Measurements from ENCODE around the gene UAP1L1.

The UAP1L1 gene

GRCh38 chr9:137082925-137083290, 5.6 kb downstream of the UAP1L1 start:
- no peak for TF ChIP-seq CTCF (IDR thresholded peaks at IDR 0.05; ENCODE audit: low read depth, low read length)
- no peak overlapping the region for H3K4me3 ChIP-seq (replicated peaks in 1 of 2; ENCODE audit: low read depth in 2 of 2, low read length in 2 of 2)

DNA sequence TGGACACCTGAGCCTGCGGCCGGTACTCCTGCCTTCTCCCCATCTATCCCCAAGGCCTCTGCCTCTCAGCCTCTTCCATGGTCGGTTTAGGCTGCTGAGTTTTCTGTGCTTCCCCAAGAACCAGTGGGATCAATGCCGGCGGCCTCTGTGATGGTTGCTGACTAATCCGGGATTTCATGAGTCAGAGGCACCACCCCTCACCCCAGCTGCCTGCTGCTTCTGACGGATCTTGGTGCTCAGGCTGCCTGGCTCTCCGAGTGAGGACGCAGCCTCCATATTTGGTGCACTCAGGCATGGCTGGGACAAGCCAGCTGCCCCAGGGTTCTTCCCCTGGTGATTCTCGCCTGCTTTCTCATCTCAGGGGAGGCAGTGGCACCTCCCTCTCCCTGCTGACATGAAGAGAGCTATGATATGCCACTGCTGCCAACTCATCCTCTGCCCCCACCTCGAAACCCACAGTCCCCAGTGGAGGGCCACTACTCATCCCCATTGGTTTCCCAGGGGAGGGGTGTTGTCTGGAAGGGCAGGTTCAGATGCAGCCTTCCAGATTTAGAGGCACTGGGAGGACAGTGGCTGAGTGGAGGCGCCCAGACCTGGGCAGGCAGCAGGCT, 6.2 kb downstream of the UAP1L1 start:
- no peak for TF ChIP-seq CTCF (IDR thresholded peaks at IDR 0.05; ENCODE audit: low read depth, low read length)
- H3K4me3 ChIP-seq (replicated peaks in 1 of 2; ENCODE audit: low read depth in 2 of 2, low read length in 2 of 2): no peak overlapping the region
- DNase-seq (ENCODE audit: low read depth in 2 of 2): peak; percentile 92 to 94

More at GRCh38 chr9:137082925-137083290, 5.6 kb downstream of the UAP1L1 start:
- DNase-seq (ENCODE audit: low read depth in 2 of 2): no peak

- TF ChIP-seq CTCF (IDR thresholded peaks at IDR 0.05; ENCODE audit: low read depth, low read length): no peak
- no peak for DNase-seq (ENCODE audit: low read depth in 2 of 2)
- H3K4me3 ChIP-seq (replicated peaks in 1 of 2; ENCODE audit: low read depth in 2 of 2, low read length in 2 of 2): no peak overlapping the region
Measured at GRCh38 chr9:137084526-137084925, 7.2 kb downstream of the UAP1L1 start.

DNA sequence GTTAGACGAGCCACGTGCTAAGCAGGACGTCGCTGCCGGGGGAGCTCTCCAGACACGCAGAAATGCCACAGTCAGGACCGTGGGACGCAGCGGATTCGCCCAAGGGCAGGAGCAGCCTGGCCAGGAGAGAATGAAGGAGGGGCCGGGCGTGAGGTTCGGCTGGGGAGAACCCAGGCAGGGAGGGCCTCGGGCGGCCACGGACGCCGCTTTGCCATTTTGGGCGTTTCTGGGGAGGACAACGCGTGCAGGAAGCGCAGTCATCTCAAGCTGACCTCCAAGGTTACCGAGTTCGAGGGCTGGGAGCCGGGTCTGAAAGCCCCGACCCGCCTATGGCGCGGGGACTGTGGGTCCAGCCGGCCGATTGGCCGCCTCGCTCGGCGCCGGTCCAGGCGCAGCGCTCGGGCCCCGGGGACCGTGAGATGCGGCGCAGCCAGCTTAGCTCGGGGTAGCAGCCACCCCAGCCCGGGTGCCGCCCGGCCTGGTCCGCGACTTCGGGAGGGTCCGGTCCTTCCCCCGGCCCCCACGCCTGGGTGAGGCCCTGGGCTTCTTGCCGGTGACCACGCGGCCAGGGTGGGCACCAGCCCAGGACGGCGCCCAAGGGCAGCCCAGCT, 8.7 kb downstream of the UAP1L1 start:
- peak; percentile 41 to 44 for DNase-seq (ENCODE audit: low read depth in 2 of 2)
- no peak for TF ChIP-seq CTCF (IDR thresholded peaks at IDR 0.05; ENCODE audit: low read depth, low read length)
- peak overlapping the region; percentile 75 to 87 for H3K4me3 ChIP-seq (replicated peaks in 1 of 2; ENCODE audit: low read depth in 2 of 2, low read length in 2 of 2)

DNA sequence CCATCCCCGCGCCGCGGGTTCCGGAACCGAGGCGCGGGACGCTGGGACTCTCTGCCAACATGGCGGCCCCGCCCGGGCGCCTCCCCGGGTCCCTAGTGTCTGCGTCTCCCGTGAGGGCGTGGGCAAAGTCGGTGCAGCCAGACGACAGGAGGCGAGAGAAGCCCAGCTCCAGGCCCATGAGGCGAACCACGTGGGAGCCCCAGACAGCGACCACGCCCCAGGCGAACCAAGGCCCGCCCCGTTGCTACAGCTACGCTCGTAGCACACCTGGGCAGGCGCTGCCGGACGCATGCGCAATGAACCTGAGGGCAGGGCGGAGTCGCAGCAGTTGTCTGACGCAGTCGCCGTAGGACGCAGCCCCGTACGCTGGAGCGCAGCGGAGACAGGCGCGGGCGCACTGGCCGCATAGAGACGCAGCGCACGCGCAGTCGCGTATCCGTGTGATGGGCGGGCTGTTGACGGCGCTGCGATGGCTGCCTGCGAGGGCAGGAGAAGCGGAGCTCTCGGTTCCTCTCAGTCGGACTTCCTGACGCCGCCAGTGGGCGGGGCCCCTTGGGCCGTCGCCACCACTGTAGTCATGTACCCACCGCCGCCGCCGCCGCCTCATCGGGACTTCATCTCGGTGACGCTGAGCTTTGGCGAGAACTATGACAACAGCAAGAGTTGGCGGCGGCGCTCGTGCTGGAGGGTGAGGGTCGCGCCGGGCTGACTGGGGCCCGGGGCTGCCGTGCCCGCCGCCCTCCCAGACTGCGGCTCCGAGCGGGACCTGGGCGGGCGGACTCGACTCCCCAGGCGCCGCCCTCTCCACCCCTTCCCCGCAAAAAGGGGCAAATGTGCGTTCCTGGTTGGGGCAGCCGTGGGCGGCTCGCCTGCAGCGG, 9.5 kb downstream of the UAP1L1 start, which contains the start of gene MAN1B1:
TSS of gene MAN1B1 (plus strand) at position 455 of the 878 bp plus-strand sequence. CDS start at position 470, 15 bp downstream.
- no peak for TF ChIP-seq CTCF (IDR thresholded peaks at IDR 0.05; ENCODE audit: low read depth, low read length)
- peak within 1 kb of the TSS; percentile 75 to 87 for H3K4me3 ChIP-seq (replicated peaks in 1 of 2; ENCODE audit: low read depth in 2 of 2, low read length in 2 of 2)
- DNase-seq (ENCODE audit: low read depth in 2 of 2): peak; percentile 99

DNA sequence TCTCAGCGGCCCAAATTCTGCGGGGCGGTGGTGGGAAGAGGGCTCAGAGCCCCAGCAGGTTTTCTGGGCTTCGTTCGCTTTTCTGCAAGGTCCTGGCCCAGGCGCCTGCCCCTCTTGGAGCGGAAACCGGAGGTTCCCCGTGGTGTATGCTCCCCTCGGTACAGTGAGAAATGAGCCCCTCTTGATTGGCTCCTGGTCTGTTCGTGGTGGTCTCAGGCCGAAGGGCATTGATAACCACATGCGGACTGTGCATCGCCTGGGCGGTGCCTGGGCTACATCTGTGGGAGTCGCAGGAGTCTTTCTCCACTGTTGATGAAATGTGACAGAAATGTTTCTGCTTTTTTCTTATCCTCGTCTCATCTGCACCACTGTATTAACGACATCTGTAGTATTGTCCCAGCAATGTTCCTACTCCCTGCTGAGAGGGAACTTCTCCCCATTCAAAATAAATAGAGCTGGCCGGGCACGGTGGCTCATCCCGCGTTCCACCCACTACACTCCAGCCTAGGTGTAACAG, 10.2 kb downstream of the UAP1L1 start:
- TF ChIP-seq CTCF (IDR thresholded peaks at IDR 0.05; ENCODE audit: low read depth, low read length): no peak
- peak overlapping the region; percentile 75 to 87 for H3K4me3 ChIP-seq (replicated peaks in 1 of 2; ENCODE audit: low read depth in 2 of 2, low read length in 2 of 2)
- DNase-seq (ENCODE audit: low read depth in 2 of 2): no peak
